ENCODE results near the gene ANAPC4.
"Not testable (repeated sequence)": the region's sequence is repeated elsewhere in the genome, so short reads cannot be mapped to it uniquely, and the experiment has no call there.

Gene ANAPC4, protein sequence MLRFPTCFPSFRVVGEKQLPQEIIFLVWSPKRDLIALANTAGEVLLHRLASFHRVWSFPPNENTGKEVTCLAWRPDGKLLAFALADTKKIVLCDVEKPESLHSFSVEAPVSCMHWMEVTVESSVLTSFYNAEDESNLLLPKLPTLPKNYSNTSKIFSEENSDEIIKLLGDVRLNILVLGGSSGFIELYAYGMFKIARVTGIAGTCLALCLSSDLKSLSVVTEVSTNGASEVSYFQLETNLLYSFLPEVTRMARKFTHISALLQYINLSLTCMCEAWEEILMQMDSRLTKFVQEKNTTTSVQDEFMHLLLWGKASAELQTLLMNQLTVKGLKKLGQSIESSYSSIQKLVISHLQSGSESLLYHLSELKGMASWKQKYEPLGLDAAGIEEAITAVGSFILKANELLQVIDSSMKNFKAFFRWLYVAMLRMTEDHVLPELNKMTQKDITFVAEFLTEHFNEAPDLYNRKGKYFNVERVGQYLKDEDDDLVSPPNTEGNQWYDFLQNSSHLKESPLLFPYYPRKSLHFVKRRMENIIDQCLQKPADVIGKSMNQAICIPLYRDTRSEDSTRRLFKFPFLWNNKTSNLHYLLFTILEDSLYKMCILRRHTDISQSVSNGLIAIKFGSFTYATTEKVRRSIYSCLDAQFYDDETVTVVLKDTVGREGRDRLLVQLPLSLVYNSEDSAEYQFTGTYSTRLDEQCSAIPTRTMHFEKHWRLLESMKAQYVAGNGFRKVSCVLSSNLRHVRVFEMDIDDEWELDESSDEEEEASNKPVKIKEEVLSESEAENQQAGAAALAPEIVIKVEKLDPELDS

DNA sequence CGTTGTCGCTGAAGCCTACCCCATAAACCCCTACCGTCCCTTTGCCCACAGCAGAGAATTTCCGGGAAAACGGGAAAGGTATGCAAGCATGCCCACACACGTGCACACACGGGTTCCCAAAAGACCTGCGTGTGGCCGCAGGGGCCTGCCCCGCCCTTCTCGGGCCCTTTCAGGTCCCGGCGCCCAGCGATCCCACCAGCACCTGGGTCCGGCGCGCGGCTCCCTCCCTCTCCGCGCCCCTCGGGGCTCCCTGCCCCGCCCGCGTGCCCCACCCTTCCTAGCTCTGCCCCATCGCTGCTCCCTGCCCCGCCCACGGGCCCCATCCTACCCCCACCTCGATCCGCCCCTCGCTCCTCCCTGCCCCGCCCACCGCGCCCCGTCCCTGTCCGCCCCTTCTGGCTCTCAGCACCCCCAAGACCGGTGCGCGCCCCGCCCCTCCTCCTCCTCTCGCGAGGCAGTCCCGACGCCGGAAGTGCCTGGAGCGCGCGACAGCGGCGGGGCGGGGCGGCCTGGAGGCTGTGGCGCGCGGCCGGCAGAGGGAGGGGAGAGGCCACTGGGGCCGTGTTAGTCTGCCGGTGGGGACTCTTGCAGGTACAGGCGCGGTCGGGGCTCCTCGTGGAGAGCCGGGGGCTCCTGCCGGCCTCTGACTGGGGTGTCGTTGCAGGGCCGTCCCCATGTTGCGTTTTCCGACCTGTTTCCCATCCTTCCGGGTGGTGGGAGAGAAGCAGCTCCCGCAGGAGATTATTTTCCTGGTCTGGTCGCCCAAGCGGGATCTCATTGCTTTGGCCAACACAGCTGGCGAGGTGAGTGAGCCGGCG, at the start of gene ANAPC4:
Gene ANAPC4 (plus strand): TSS at position 510 of the 818 bp plus-strand sequence. CDS start 165 bp downstream, at position 675.
- DNase-seq, result peak; percentile 98

DNA sequence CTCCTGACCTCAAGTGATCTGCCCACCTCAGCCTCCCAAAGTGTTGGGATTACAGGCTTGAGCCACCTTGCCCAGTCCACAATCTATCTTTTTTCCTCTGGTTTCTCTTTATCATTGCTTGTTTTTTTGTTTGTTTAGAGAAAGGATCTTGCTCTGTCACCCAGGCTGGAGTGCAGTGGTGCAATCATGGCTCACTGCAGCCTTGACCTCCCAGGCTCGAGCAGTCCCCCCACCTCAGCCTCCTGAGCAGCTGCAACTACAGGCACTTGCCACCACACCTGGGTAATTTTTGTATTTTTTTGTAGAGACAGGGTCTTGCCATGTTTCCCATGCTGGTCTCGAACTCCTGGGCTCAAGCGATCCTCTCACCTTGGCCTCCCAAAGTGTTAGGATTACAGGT, 48.6 kb upstream of the ANAPC4 start:
- not testable (repeated sequence) for DNase-seq

DNA sequence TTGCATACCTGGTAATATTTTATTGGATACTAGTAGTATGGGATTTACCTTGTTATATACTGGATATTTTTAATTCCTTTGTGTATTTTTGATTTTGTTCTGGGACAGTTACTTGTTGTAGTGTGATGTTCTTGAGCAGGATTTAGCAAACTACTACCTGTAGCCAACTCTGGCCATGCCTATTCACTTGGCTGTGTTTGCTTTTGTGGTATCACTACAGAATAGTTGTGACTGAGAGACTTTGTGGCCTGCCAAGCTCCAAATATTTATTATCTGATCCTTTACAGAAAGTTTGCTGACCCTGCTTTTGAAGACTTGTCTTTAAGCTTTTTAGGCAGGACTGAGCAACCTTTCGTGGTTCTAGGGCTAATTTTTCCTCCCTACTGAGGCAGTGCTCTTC, 46.7 kb upstream of the ANAPC4 start:
- DNase-seq, result no peak

DNA sequence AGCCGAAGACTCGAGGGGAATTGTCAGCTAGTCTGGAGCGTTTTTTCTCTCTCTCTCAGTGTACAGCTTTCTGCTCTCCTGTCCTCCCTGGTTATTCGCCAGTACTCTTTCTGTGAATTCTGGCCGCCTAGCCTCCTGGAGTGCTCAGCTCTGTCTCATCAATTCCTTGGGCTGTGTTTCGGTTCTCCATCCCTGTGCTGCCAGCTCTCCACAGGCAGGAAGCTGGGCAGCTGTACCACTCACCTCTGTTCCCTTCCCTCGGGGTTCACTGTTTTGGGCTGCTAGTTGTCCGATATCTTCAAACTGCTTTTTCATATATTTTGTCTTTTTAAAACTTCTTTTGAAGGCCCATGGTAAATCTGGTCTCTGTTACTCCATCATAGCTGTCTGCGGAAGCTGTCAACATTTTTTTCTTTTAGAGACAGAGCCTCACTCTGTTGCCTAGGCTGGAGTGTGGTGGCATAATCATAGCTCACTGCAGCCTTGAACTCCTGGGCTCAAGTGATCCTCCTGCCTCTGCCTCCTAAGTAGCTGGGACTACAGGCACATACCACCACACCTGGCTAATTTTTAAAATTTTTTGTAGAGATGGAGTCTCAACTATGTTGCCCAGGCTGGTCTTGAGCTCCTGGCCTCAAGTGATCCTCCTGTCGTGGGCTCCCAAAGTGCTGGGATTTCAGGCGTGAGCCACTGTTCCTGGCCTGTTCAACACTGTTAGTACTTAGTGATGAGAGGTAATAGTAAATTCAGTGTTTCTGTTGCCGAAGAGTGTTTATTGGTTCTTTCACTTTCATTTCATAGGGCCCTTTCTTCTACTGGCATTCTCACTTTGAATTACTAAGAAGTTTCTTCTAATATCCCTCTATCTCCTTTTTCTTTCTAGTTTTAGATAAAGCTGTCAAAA, 45.9 kb upstream of the ANAPC4 start:
- DNase-seq, result peak; percentile 43

DNA sequence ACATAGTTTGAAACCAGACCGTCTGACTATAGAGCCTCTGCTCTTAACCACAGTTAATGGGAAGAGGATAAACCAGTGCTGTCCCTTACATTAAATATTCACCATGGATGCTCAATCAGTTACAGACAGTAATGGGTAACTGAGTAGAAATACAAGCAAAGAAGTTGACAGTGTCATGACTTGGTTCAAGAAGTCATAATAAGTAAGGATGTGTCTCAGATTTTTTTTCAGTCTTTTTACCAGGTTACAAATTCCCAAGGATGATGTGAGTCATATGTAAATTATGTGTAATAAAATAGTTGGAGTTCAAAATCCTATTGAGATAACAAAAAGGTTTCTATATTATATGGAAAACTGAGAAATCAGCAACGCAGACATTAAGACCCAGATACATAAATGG, 33.4 kb upstream of the ANAPC4 start:
- no peak for DNase-seq

DNA sequence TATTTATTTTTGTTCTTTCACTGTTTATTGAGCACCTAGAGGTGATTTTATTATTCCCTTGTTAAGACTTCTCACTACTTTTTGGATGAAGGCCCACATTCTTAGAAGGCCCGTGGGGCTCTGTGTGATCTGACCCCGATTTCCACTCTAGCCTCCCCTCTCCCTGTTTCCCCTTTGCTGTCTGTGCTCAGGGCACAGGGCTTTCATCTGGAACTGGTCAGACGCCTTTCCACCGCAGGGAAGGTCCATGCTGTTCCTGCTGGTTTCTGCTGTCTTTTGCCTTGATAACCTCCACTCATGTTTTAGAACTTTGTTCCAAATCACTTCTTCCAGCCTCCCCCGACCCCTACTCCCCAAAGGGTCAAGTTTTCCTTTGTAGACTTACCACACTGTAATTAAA, 31.3 kb upstream of the ANAPC4 start:
- no peak for DNase-seq

DNA sequence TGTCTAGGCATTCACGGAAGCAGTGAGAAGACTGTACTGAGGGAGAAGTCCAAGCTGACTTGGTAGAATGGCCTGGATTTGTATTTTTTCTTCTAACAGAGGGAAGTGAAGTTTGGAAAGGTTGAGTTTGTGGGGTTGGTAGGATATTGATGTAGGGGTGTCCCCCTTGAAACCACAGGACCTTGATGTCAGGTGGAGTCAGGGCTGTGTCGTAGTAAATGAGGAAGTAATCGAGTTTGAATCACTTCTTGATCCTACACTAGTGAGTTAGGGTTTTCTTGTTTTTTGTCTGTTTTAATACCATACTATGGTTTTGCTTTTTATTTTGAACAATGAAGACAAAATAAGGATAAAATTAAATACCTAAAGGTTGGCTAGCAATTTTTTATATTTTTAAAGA, 30.1 kb upstream of the ANAPC4 start:
- no peak for DNase-seq

DNA sequence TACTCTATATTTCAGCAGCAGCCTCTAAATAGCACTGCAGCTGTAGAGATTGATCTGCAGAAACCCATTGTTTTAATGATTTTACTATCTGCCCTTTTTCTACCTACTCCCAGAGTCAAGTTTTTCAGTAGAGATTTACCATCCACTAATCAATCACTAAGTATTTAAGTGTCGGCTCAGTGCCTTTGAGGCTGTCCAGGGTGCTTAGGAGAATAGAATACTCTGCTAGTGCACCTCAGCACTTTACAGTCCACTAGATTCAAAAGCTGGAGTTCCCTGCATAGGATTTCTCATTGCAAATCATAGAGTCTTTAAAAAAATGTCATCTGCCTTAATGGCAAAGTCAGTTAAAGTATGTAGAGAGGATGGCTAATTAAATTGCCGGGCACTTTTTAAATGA, 29.6 kb upstream of the ANAPC4 start:
- DNase-seq, result no peak

DNA sequence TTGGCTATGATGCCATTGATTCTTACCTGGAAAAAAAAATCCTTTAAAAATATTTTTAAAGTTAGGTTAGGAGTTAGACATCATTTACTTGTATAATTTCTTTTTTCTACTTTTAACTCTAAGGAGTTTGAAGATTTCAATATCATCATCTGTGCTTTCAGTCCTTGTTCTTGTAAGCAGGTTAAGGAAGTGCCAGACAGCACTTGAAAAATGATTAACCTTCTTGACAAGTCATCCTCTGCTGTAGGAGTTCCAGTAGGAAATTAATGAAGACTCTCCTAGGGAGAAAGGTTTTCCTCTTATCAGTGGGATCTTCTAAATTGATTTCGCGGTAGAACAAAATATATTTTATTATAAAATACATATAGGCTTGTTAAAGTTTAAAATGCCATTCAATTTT, 29.1 kb upstream of the ANAPC4 start:
- DNase-seq, result no peak

DNA sequence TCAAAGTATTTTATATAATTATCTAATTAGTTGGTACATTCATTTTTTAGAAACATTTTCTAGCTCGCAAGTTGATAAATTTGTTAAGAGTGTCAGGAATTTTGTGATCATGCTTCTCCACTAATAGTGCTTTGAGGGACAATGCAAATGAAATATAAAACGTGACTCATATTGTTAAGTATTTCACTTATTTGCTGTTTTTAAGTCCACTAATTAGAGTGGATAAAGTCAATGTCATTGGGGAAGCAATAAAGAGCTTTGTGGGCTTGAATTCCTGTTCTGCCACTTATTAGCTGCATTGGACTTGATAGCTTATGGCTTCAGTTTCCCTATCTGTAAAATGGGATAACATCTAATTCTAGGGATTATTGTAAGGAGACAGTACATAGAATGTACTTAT, 26.5 kb upstream of the ANAPC4 start:
- DNase-seq, result no peak

DNA sequence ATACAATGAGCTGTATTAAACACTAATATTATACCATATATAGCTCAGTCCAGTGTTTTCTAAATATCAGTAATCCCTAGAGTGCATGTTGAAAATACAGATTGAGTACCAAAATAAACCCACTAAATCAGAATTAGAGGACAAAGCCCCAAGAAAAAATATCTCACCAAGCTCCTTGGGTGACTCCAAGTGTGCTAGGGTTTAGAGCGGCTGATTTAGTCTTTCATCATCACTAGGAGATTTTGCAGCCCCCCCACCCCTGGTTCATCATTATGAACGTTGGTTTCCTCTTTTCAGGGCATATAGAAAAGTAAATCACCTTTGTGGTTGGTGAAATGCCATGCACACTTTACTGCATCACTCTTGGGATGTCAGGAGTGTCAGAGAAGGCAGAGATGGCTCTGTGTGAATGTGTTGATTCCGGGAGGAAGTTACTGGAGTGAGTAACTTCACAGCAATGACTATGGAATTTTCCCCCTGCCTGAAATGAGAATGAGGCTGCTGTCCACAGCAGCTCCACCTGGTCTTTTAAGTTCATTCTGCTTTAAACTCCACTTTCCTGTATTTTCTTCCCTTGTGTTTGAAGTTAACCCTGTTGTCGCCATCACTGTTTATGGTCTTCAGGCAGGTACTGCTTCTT, 25.2 kb upstream of the ANAPC4 start:
- no peak for DNase-seq

DNA sequence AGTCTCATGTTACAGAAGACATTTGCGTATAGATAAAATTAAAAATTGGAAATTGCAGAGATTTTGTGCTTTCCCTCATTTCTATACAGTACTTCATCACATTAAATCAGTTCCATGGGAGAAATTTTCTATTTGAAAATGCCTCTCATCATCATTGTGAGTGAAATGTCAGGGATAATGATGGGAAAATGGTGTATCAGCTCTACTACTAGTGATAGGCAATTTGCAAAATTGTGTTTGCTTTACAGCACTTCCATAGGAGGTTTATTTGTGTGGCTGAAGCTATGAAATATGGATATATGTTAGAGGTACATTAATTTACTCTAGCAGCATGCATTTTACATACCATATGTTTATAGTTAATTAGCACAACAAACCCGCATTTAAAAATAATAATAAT, 21.0 kb upstream of the ANAPC4 start:
- DNase-seq, result no peak

DNA sequence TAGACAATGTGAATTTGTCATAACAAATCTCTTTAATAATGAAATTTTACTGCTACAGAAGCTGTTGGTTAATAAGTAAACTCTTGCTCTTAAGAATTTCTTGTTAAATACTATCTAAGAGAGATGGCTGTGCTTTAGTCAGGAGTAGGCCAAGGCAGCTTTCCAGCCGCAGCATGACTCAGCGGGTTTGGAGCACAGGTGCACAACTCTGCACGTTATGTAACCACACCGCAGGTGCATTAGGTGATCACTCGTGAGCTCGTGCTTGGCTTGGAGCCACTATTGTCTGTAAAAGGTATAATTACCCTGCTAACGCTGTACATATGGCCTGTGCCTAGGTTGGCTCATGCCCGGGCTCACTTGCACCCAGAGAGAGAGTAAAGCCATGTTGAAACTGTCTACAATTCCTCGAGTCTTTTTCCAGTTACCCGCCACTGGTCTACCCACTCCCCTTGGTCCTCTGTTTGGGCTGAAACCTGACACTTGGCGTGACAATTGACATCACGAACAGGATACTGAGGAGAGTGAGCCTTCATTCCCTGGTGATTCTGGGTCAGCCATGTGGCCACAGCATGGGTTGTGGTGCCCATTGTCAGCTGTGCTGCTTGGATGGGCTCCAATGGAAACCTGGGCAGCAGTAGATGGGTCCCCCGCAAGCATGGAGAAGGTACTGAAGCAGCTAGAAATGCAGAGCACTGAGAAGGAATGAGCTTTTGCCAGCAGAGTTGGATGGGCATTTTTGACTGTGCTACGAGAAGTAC, 18.4 kb upstream of the ANAPC4 start:
- DNase-seq, result no peak

DNA sequence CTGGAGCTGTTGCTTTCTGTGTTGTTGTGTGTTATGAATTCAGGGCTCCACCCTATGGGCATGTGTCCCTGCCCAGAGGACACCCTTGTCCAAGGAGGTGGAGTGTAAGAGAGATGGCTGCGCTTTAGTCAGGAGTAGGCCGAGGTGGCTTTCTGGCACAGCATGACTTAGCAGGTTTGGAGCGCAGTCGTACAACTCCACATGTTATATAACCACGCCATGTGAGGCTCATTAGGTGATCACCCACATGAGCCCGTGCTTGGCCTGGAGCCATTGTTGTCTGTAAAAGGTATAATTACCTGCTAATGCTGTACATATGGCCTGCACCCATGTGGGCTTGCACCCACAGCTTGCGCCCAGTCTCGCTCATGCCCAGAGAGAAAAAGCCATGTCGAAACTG, 15.8 kb upstream of the ANAPC4 start:
- no peak for DNase-seq

DNA sequence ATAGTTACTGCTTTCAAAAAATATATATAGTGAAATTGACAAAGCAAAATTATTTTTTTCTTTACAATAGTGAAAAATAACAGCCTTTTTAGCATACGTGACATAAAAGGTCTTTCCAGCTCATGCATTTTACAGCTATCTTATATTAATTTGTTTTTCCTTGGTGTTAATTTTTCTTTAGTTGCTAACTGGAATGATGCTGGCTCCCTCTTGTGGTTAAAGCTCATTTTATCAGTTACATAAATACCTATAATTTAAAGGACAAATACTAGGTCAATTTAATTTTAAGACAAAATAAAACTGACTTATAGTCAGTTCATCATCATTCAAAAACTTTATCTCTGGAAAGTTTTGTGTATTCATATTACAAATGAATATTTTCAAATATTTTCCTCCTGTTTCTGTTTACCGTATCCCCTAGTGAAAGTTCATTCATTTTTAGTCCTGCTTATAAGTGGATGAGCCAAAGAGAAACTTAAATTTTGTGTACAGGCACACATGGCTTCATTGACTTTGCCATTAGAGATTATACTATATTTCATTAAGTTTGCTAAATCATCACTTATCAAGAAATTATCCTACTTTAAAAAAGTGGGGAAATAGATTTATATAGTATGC, 9.9 kb upstream of the ANAPC4 start:
- DNase-seq, result peak; percentile 41

DNA sequence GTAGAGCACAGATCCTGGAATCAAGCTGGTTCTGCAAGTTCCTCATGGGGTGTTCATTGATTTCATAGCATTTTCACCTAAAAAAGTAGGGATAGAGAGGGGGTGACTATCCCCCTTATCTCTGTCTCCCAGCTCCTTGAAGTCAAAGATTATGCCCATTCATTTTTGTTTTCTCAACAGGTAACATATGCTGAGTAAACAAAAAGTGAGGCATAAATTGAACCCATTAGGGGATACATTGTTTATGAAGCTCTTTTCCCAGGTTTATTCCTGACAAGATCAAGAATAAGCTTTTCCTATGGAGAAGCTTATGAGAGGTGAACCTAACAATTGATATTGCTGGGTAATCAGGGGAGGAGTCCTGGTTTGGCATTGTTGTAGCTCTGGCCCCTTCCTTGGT, 9.2 kb upstream of the ANAPC4 start:
- DNase-seq, result no peak

DNA sequence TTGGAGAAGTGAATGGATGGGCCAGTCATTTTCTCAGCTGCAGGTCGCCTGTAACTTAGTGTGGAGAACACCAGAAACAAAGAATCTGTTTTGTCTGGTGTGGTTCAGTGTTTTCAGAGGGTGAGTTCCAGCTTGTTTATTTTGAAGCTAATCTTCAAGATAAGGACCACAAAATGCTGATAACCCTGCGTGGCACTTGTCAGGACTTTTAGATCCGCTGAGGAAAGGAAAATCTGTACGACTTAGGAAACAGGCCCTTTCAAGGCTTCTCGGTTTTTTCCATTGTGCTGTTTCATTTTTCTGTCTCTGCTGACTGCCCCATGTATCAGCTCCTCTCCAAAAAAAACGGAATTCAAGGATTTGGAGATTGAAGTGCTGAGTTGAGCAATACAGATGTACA, 8.7 kb upstream of the ANAPC4 start:
- DNase-seq, result no peak

DNA sequence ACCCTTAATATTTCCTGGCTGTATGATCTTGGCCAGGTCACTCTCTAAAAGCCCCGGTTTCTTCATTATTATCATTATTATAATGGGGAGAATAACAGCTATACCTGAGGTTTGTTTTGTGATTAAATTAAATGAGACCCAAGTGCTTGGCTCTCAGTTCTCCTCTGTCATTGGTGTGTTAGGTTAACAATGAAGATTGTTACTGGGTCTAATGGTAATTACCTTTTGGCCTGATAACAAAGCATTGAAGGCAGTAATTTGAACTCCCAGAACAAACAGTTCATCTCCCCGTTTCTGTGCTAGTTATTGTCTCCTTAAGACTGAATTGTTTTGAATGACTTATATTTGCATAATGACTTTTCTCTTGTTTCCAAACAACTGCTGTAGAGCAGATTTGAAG, 6.8 kb upstream of the ANAPC4 start:
- no peak for DNase-seq

DNA sequence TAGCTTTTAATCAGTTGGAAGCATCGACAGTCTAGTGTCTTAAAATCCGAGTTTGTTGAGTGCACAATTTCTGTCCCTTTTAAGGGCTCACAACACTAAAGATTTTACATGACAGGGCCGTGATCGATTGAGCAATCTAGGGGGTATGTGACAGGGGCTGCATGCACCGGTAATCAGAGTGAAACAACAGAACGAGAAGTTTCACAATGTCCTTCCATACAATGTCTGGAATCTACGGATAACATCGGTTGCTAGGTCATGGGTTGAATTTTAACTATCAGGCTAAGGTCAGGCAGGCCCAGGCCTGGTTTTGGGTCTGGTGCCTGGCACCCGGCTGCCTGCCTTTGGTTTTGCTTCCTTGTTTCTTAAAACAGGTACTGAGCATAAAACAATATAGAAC, 4.5 kb upstream of the ANAPC4 start:
- DNase-seq, result not testable (repeated sequence)
